GM12878 (cell line): ENCODE results near the gene HOXB3. TPM values are rescaled to one million over a fixed set of nuclear protein-coding genes. Genes with fewer than 3 reads are reported as not detected.

Experiments used
- ATAC-seq: fragments of 200-7000 bp; cut with Tn5 transposase; 3 replicates; pipeline ENCODE4 v1.9.1; 2020; ENCODE audit warnings: mild to moderate bottlenecking, moderate library complexity
- BruUV-seq: library from RNA; stranded (reverse); fragments of 400-500 nt; replicated peaks from 2 replicates; lab custom pipeline; 2021; lab: Mats Ljungman, UMichigan
- CTCF ChIA-PET: fragments of 300-600 bp; sonication (Branson Sonifier 250); formaldehyde crosslinking; extraction: SDS; loops from one replicate; lab custom pipeline; 2021; ENCODE audit warnings: inconsistent platforms; lab: Yijun Ruan, JAX
- POLR2A ChIA-PET: fragments of 350-600 bp; formaldehyde crosslinking; extraction: SDS; loops from one replicate; lab custom pipeline; 2021; ENCODE audit warnings: inconsistent platforms; lab: Charles Lee
- RAD21 ChIA-PET: fragments of 300-600 bp; sonication (Branson Sonifier 250); formaldehyde crosslinking; loops from one replicate; lab custom pipeline; 2023; ENCODE audit warnings: antibody characterized with exemption; ENCODE audit not compliant: unreplicated experiment; lab: Charles Lee
- SMC1A ChIA-PET: fragments of 300-600 bp; sonication (Branson Sonifier 250); formaldehyde crosslinking; loops from one replicate; lab custom pipeline; 2023; ENCODE audit not compliant: unreplicated experiment, uncharacterized antibody; lab: Charles Lee
- DNase-seq: peaks from one replicate; pipeline ENCODE4 v3.0.0-alpha.2; 2011; ENCODE audit warnings: low read depth, low spot score
- FAIRE-seq: peaks from 3 replicates; lab custom pipeline; 2011; peaks lifted over from hg19 to GRCh38; lab: Jason Lieb, UNC
- H2AFZ ChIP-seq: 2 replicates; pipeline ENCODE4 v1.6.0; 2011; ENCODE audit warnings: low read depth, low read length, control low read depth; ENCODE audit not compliant: control insufficient read depth
- H3K27ac ChIP-seq: 2 replicates; pipeline ENCODE4 v1.5.1; 2011; ENCODE audit warnings: control low read depth; ENCODE audit not compliant: control insufficient read depth, insufficient read depth
- H3K27me3 ChIP-seq, 2 experiments: replicated peaks in 1 of 2; 2 replicates each; pipeline versions ENCODE4 v1.6.0 to v1.6.1; 2011; ENCODE audit warnings: low read length in 1 of 2; ENCODE audit not compliant: control insufficient read depth in 2 of 2, insufficient read depth in 2 of 2
- H3K36me3 ChIP-seq, 2 experiments: 2 replicates each; pipeline ENCODE4 v1.5.1; 2011; ENCODE audit warnings: low read length in 1 of 2; ENCODE audit not compliant: control insufficient read depth in 2 of 2, insufficient read depth in 2 of 2
- H3K4me1 ChIP-seq: 2 replicates; pipeline ENCODE4 v1.6.1; 2011; ENCODE audit warnings: mild to moderate bottlenecking, low read length, moderate library complexity, mixed read lengths; ENCODE audit not compliant: control insufficient read depth, insufficient read depth
- H3K4me2 ChIP-seq: 2 replicates; pipeline ENCODE4 v1.6.0; 2011; ENCODE audit warnings: control low read depth; ENCODE audit not compliant: control insufficient read depth, insufficient read depth
- H3K4me3 ChIP-seq: fragments of 200-600 bp; sonication (generic); 2 replicates; pipeline ENCODE4 v1.5.1; 2016
- H3K79me2 ChIP-seq: 2 replicates; pipeline ENCODE4 v1.6.0; 2011; ENCODE audit warnings: low read length; ENCODE audit not compliant: control insufficient read depth, insufficient read depth
- H3K9ac ChIP-seq: 2 replicates; pipeline ENCODE4 v1.8.0; 2011; ENCODE audit warnings: low read length, control low read depth, mixed read lengths; ENCODE audit not compliant: control insufficient read depth, insufficient read depth
- H3K9me3 ChIP-seq: replicated peaks from 3 replicates; pipeline ENCODE4 v1.5.1; 2011; ENCODE audit warnings: mild to moderate bottlenecking, low read length; ENCODE audit not compliant: control insufficient read depth, insufficient read depth
- H4K20me1 ChIP-seq: 2 replicates; pipeline ENCODE4 v1.6.0; 2011; ENCODE audit not compliant: control insufficient read depth, insufficient read depth
- CREB1 ChIP-seq: IDR thresholded peaks from 2 replicates; pipeline ENCODE4 v1.6.1; 2012; ENCODE audit warnings: low read depth, mild to moderate bottlenecking, inconsistent platforms
- GABPA ChIP-seq: IDR thresholded peaks from 2 replicates; pipeline ENCODE4 v1.6.1; 2014; ENCODE audit warnings: antibody characterized with exemption, low read depth, mild to moderate bottlenecking, inconsistent platforms
- JUND ChIP-seq: IDR thresholded peaks from 2 replicates; pipeline ENCODE4 v1.6.1; 2012; ENCODE audit warnings: low read depth, mild to moderate bottlenecking, low read length, improper control_type of control experiment, moderate library complexity
- KAT2A ChIP-seq: conservative IDR thresholded peaks from 2 replicates; pipeline ENCODE4 v1.6.1; 2011; ENCODE audit warnings: low read depth, low read length; ENCODE audit not compliant: control insufficient read depth
- NR2C1 ChIP-seq: fragments of 450-650 bp; IDR thresholded peaks from 2 replicates; pipeline ENCODE4 v1.6.1; 2017; ENCODE audit warnings: antibody characterized with exemption, mild to moderate bottlenecking, moderate library complexity
- POLR2AphosphoS5 ChIP-seq: IDR thresholded peaks from 2 replicates; pipeline ENCODE4 v1.6.1; 2011; ENCODE audit warnings: mild to moderate bottlenecking, low read length, inconsistent platforms
- RAD51 ChIP-seq: fragments of 450-650 bp; IDR thresholded peaks from 2 replicates; pipeline ENCODE4 v1.6.1; 2016; ENCODE audit warnings: moderate library complexity, mild to moderate bottlenecking, inconsistent platforms
- WGBS: methylation state at CpG from one replicate; pipeline ENCODE4 v1.1.6; 2016; ENCODE audit warnings: low lambda C conversion rate; ENCODE audit not compliant: insufficient replicate concordance, insufficient coverage; ENCODE audit errors: missing lambda C conversion rate; 5-methylcytosine and 5-hydroxymethylcytosine counted together
- in situ Hi-C: fragments of 300-500 bp; cut with MboI; formaldehyde crosslinking; loops from 9 replicates; pipeline ENCODE4 v1.14.3; 2018; ENCODE audit warnings: mixed read lengths
- intact Hi-C: fragments of 100-400 bp; cut with micrococcal nuclease; formaldehyde crosslinking; loops from one replicate; pipeline ENCODE4 v1.14.2; 2022; ENCODE audit not compliant: unreplicated experiment
- polyA plus RNA-seq, 11 experiments: library from polyadenylated mRNA; depleted of rRNA in 4 of 11; unstranded in 6 of 11; stranded (reverse) in 5 of 11; fragments of >200 nt; fragmentation: Nextera tagmentation in 4 of 11; fragmentation: Illumina TruSeq in 1 of 11; extraction: Ambion mirVana in 4 of 11; extraction: Trizol in 1 of 11; gene quantifications; 1 replicate in 1 of 11; 2 replicates in 10 of 11; pipeline versions ENCODE4 v1.2.1 to v1.2.3, GENCODE V29; 2011 to 2016; ENCODE audit warnings: inconsistent platforms in 2 of 11, missing spikeins in 2 of 11, low read depth in 1 of 11
- total RNA-seq, 4 experiments: library from RNA; depleted of rRNA in 3 of 4; stranded (reverse); fragments of >200 nt in 3 of 4; fragmentation: Illumina TruSeq in 1 of 4; extraction: Trizol in 1 of 4; gene quantifications; 2 replicates each; pipeline versions ENCODE4 v1.2.1 to v1.2.3, GENCODE V29; 2013 to 2021
- TF ChIP-seq, protein P1 (sequence below): fragments of 450-650 bp; IDR thresholded peaks from 2 replicates; pipeline ENCODE4 v1.6.1; 2017; ENCODE audit warnings: antibody characterized with exemption, mild to moderate bottlenecking, moderate library complexity
- TF ChIP-seq, protein P2 (sequence below): IDR thresholded peaks from 2 replicates; pipeline ENCODE4 v1.6.1; 2011; ENCODE audit warnings: low read depth, low read length, improper control_type of control experiment, borderline replicate concordance
- TF ChIP-seq, protein P3 (sequence below): IDR thresholded peaks from 2 replicates; pipeline ENCODE4 v1.6.1; 2011; ENCODE audit warnings: borderline replicate concordance, low read depth, mild to moderate bottlenecking, moderate library complexity, low read length; ENCODE audit not compliant: insufficient read depth, poor library complexity, severe bottlenecking
- TF ChIP-seq, protein P4 (sequence below): fragments of 450-650 bp; formaldehyde crosslinking; IDR thresholded peaks from 2 replicates; pipeline ENCODE4 v1.4.0; 2020; ENCODE audit warnings: mild to moderate bottlenecking, moderate library complexity
- TF ChIP-seq, protein P5 (sequence below): IDR thresholded peaks from 2 replicates; pipeline ENCODE4 v1.6.1; 2012; ENCODE audit warnings: low read depth, low read length, improper control_type of control experiment

The HOXB3 gene
- total and polyA plus RNA-seq, 10 of the 15 experiments (the other 5 are each of a cell fraction or from before 2014, with no cell fraction given) = 0.19 to 7.7 (median 2.9) TPM

DNA sequence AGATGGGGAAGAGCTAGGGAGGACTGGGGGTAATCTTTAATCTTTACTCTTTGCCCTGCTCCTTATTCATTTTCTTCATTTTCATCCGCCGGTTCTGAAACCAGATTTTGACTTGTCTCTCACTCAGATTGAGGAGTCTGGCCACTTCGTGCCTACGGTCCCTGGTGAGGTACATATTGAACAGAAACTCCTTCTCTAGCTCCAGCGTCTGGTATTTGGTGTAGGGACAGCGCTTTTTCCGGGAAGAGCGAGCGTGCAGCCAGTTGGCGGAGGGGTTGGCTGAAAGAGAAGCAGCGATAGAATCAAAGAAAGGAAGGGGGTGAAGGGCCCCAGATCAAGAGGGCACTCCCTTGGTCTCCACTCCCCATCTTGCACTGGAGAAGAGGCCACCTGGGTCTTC, 32.8 kb upstream of the HOXB3 start:
- TF ChIP-seq, protein P1, sequence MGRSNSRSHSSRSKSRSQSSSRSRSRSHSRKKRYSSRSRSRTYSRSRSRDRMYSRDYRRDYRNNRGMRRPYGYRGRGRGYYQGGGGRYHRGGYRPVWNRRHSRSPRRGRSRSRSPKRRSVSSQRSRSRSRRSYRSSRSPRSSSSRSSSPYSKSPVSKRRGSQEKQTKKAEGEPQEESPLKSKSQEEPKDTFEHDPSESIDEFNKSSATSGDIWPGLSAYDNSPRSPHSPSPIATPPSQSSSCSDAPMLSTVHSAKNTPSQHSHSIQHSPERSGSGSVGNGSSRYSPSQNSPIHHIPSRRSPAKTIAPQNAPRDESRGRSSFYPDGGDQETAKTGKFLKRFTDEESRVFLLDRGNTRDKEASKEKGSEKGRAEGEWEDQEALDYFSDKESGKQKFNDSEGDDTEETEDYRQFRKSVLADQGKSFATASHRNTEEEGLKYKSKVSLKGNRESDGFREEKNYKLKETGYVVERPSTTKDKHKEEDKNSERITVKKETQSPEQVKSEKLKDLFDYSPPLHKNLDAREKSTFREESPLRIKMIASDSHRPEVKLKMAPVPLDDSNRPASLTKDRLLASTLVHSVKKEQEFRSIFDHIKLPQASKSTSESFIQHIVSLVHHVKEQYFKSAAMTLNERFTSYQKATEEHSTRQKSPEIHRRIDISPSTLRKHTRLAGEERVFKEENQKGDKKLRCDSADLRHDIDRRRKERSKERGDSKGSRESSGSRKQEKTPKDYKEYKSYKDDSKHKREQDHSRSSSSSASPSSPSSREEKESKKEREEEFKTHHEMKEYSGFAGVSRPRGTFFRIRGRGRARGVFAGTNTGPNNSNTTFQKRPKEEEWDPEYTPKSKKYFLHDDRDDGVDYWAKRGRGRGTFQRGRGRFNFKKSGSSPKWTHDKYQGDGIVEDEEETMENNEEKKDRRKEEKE = no peak
- TF ChIP-seq, protein P2, sequence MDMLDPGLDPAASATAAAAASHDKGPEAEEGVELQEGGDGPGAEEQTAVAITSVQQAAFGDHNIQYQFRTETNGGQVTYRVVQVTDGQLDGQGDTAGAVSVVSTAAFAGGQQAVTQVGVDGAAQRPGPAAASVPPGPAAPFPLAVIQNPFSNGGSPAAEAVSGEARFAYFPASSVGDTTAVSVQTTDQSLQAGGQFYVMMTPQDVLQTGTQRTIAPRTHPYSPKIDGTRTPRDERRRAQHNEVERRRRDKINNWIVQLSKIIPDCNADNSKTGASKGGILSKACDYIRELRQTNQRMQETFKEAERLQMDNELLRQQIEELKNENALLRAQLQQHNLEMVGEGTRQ = no peak
- TF ChIP-seq, protein P3, sequence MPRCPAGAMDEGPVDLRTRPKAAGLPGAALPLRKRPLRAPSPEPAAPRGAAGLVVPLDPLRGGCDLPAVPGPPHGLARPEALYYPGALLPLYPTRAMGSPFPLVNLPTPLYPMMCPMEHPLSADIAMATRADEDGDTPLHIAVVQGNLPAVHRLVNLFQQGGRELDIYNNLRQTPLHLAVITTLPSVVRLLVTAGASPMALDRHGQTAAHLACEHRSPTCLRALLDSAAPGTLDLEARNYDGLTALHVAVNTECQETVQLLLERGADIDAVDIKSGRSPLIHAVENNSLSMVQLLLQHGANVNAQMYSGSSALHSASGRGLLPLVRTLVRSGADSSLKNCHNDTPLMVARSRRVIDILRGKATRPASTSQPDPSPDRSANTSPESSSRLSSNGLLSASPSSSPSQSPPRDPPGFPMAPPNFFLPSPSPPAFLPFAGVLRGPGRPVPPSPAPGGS = no peak
- TF ChIP-seq JUND (no peak), RAD51 (no peak), GABPA (no peak), NR2C1 (no peak), KAT2A (no peak), CREB1 (no peak), POLR2AphosphoS5 (no peak)
- TF ChIP-seq, protein P4, sequence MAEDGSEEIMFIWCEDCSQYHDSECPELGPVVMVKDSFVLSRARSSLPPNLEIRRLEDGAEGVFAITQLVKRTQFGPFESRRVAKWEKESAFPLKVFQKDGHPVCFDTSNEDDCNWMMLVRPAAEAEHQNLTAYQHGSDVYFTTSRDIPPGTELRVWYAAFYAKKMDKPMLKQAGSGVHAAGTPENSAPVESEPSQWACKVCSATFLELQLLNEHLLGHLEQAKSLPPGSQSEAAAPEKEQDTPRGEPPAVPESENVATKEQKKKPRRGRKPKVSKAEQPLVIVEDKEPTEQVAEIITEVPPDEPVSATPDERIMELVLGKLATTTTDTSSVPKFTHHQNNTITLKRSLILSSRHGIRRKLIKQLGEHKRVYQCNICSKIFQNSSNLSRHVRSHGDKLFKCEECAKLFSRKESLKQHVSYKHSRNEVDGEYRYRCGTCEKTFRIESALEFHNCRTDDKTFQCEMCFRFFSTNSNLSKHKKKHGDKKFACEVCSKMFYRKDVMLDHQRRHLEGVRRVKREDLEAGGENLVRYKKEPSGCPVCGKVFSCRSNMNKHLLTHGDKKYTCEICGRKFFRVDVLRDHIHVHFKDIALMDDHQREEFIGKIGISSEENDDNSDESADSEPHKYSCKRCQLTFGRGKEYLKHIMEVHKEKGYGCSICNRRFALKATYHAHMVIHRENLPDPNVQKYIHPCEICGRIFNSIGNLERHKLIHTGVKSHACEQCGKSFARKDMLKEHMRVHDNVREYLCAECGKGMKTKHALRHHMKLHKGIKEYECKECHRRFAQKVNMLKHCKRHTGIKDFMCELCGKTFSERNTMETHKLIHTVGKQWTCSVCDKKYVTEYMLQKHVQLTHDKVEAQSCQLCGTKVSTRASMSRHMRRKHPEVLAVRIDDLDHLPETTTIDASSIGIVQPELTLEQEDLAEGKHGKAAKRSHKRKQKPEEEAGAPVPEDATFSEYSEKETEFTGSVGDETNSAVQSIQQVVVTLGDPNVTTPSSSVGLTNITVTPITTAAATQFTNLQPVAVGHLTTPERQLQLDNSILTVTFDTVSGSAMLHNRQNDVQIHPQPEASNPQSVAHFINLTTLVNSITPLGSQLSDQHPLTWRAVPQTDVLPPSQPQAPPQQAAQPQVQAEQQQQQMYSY (CRISPR knock-in tag) = no peak
- TF ChIP-seq, protein P5, sequence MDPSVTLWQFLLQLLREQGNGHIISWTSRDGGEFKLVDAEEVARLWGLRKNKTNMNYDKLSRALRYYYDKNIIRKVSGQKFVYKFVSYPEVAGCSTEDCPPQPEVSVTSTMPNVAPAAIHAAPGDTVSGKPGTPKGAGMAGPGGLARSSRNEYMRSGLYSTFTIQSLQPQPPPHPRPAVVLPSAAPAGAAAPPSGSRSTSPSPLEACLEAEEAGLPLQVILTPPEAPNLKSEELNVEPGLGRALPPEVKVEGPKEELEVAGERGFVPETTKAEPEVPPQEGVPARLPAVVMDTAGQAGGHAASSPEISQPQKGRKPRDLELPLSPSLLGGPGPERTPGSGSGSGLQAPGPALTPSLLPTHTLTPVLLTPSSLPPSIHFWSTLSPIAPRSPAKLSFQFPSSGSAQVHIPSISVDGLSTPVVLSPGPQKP = no peak
- TF ChIP-seq, all 136 proteins: peak for 0
- Histone ChIP-seq H3K4me2 (no peak overlapping the region), H3K9ac (no peak overlapping the region), H3K4me1 (no peaks in the 10 kb centered on the region), H2AFZ (no peak overlapping the region), H3K27me3 (peaks cover 38 to 56% of the 10 kb centered on the region in 2 experiments), H3K36me3 (no peaks in the 10 kb centered on the region), H3K27ac (no peak overlapping the region), H4K20me1 (no peaks in the 10 kb centered on the region), H3K4me3 (no peak overlapping the region), H3K9me3 (no peaks in the 10 kb centered on the region), H3K79me2 (no peaks in the 10 kb centered on the region)
- no peak for FAIRE-seq
- intact Hi-C loops = no loop called here
- ATAC-seq = no peak
- WGBS = 78% methylated on average over 11 of the region's 11 CpGs
- ChIA-PET POLR2A (interaction anchor here (1.8 kb wide), 1 partner anchor 13 kb away, joined by 5 read pairs; no protein-coding TSS in a partner anchor), RAD21 (interaction anchor here (1.0 to 1.6 kb wide), 3 partner anchors 10 to 511 kb away, joined by 3 to 8 read pairs (median 4); no protein-coding TSS in a partner anchor), CTCF (interaction anchor here (1.3 to 3.7 kb wide), 4 partner anchors 13 to 543 kb away, joined by 3 to 15 read pairs (median 6); no protein-coding TSS in a partner anchor), SMC1A (interaction anchor here (1.8 kb wide), 1 partner anchor 22 kb away, joined by 7 read pairs; no protein-coding TSS in a partner anchor)
- in situ Hi-C loops = loop anchor here (10.0 kb wide), 1 partner anchor 778 kb away; the partner anchor contains the start of gene SCRN2
- no TSS peak for BruUV-seq
- no peak for DNase-seq
